ENCODE results near the gene TCN2.

Gene TCN2

DNA sequence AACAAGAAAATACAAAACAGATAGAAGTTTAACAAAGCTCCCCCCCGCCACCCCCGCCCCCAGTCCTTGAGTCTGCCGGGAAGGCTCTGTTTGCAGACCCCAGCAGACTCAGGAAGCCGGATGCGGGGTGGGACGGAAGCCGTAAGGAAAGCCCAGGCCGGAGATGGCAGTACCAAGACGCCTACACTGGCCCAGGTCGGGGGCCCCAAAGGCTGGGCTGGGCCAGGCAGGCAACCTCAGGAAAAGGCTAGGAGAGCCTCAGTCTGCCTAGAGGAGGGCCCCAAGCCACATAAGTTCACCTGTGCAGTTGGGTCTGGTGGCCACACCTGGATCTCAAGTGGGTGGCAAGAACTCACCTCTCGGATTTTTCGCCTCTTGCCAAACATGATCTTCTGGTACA, 28.5 kb upstream of the TCN2 start:
- H3K4me1 ChIP-seq, result no peaks in the 10 kb centered on the region
- no peaks in the 10 kb centered on the region for H3K27me3 ChIP-seq (ENCODE audit: control insufficient read depth, insufficient read depth, low read length)
- TF ChIP-seq, protein P1, sequence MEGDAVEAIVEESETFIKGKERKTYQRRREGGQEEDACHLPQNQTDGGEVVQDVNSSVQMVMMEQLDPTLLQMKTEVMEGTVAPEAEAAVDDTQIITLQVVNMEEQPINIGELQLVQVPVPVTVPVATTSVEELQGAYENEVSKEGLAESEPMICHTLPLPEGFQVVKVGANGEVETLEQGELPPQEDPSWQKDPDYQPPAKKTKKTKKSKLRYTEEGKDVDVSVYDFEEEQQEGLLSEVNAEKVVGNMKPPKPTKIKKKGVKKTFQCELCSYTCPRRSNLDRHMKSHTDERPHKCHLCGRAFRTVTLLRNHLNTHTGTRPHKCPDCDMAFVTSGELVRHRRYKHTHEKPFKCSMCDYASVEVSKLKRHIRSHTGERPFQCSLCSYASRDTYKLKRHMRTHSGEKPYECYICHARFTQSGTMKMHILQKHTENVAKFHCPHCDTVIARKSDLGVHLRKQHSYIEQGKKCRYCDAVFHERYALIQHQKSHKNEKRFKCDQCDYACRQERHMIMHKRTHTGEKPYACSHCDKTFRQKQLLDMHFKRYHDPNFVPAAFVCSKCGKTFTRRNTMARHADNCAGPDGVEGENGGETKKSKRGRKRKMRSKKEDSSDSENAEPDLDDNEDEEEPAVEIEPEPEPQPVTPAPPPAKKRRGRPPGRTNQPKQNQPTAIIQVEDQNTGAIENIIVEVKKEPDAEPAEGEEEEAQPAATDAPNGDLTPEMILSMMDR (IDR thresholded peaks at IDR 0.05), result no peak
- no peak overlapping the region for H3K4me2 ChIP-seq (ENCODE audit: low read length)
- no peak overlapping the region for H2AFZ ChIP-seq
- no peak overlapping the region for H3K27ac ChIP-seq
- H3K9me3 ChIP-seq (ENCODE audit: control insufficient read depth, low read length), result no peaks in the 10 kb centered on the region
- no peaks in the 10 kb centered on the region for H3K36me3 ChIP-seq (ENCODE audit: control insufficient read depth, insufficient read depth, low read length)
- H3K79me2 ChIP-seq, result no peaks in the 10 kb centered on the region
- no peak overlapping the region for H3K9ac ChIP-seq
- no peak overlapping the region for H3K4me3 ChIP-seq (ENCODE audit: low read depth, low read length)

DNA sequence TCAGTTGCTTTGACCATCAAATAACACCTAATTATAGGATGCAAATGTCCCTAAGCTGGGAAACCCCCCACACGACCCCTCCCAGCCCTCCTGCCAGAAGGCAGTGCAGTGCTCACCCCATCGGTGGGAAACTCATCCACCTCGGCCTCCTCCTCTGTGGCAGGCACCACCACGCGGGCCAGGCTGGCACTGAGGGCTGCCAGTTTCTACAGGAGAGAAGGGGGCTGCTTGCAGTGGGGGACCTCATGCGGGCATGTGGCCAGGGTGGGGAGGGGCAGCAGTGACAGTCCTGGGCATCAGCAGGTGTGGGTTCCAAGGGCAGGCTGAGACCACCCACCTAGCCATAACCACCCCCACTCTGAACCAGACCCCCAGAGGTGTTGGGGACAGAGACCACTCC, 26.1 kb upstream of the TCN2 start:
- Histone ChIP-seq H3K9ac (no peak overlapping the region), H3K27me3 (ENCODE audit: control insufficient read depth, insufficient read depth, low read length) (no peaks in the 10 kb centered on the region), H3K4me2 (ENCODE audit: low read length) (no peak overlapping the region), H3K9me3 (ENCODE audit: control insufficient read depth, low read length) (no peaks in the 10 kb centered on the region), H3K4me3 (ENCODE audit: low read depth, low read length) (no peak overlapping the region), H3K27ac (no peak overlapping the region), H3K36me3 (ENCODE audit: control insufficient read depth, insufficient read depth, low read length) (no peaks in the 10 kb centered on the region), H3K4me1 (no peaks in the 10 kb centered on the region), H2AFZ (no peak overlapping the region), H3K79me2 (no peaks in the 10 kb centered on the region)
- TF ChIP-seq, protein P1 (IDR thresholded peaks at IDR 0.05), result no peak

DNA sequence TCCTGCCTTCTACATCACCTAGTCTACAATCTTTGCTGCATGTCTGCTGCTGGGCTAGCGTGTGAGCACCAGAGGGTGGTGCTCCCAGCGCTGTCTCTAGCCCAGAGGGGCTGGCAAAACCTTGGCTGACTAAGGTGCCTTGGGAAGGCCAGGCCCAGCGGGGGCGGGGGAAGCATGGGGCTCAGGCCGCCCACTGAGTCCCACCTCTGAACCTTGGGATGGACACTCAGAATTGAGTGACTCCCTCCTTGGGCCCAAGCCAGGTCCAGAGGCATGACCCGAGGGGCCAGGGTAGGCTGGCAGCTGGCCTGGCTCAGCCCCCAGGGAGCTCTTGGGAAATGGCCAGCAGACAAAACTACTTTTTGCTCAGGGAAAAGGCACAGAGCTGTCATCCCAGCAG, 24.9 kb upstream of the TCN2 start:
- Histone ChIP-seq H3K36me3 (ENCODE audit: control insufficient read depth, insufficient read depth, low read length) (no peaks in the 10 kb centered on the region), H3K4me2 (ENCODE audit: low read length) (no peak overlapping the region), H3K79me2 (no peaks in the 10 kb centered on the region), H3K9me3 (ENCODE audit: control insufficient read depth, low read length) (no peaks in the 10 kb centered on the region), H2AFZ (no peak overlapping the region), H3K4me1 (no peaks in the 10 kb centered on the region), H3K9ac (no peak overlapping the region), H3K4me3 (ENCODE audit: low read depth, low read length) (no peak overlapping the region), H3K27ac (no peak overlapping the region), H3K27me3 (ENCODE audit: control insufficient read depth, insufficient read depth, low read length) (no peaks in the 10 kb centered on the region)
- TF ChIP-seq, protein P1 (IDR thresholded peaks at IDR 0.05), result no peak

DNA sequence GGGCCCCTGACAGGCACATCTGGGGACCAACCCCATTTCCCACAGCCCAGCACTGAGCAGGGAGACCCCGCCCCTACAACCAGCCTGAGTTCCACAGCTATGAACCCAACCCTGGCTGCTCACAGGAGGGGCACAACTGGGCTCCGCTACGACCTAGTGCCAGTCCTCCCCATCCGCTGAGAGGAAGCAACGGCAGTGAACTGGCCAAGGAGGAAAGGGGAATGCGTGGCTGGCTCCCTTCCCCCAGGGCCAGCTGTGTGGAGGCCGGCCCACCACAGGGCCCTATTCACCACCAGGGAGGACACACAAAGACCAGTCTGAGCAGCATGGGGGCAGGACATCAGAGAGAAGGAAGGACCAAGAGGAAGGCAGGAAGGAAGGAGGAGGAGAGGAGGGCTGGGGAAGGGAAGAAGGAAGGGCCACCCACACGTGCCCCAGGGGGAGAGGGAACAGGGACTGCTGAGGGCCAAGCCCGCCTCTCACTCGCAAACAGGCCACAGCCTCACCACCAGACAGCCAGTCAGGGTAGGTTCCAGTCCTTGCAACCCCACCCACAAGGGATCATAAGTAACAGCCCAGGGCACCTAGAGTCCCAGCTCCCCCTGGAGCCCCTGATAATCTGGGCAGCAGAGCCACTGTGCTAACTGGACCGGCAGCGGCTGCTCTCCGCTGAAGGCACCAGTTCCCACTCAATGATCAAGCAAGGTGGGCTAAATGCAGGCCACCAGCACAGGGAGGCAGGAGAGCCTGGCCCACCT, 24.0 kb upstream of the TCN2 start:
- Histone ChIP-seq H3K9me3 (ENCODE audit: control insufficient read depth, low read length) (no peaks in the 10 kb centered on the region), H3K9ac (no peak overlapping the region), H3K27me3 (ENCODE audit: control insufficient read depth, insufficient read depth, low read length) (no peaks in the 10 kb centered on the region), H3K4me3 (ENCODE audit: low read depth, low read length) (no peak overlapping the region), H3K27ac (no peak overlapping the region), H3K79me2 (no peaks in the 10 kb centered on the region), H3K4me2 (ENCODE audit: low read length) (no peak overlapping the region), H2AFZ (no peak overlapping the region), H3K4me1 (no peaks in the 10 kb centered on the region), H3K36me3 (ENCODE audit: control insufficient read depth, insufficient read depth, low read length) (no peaks in the 10 kb centered on the region)
- TF ChIP-seq, protein P1 (IDR thresholded peaks at IDR 0.05), result no peak

DNA sequence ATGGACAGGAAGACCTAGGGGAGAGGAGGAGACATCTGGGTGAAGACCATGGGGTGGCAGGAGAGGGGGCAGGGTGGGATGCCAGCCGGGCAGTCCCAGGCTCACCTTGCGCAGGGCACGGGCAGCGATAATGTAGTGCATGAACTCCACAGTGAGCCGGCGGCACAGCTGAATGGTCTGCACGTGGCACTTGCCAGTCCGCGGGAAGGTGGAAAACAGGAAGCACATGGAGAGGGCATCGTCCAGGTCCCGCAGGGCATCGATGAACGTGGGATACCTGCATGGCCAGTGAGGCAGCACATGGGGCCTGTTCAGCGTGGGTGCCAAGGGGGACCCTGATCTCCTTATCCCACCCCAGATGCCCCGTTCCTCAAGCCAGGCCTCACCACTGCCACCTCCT, 22.5 kb upstream of the TCN2 start:
- no peak overlapping the region for H3K27ac ChIP-seq
- no peak overlapping the region for H3K9ac ChIP-seq
- no peaks in the 10 kb centered on the region for H3K79me2 ChIP-seq
- H2AFZ ChIP-seq, result no peak overlapping the region
- H3K27me3 ChIP-seq (ENCODE audit: control insufficient read depth, insufficient read depth, low read length), result no peaks in the 10 kb centered on the region
- H3K4me1 ChIP-seq, result no peaks in the 10 kb centered on the region
- TF ChIP-seq, protein P1 (IDR thresholded peaks at IDR 0.05), result no peak
- no peak overlapping the region for H3K4me3 ChIP-seq (ENCODE audit: low read depth, low read length)
- H3K4me2 ChIP-seq (ENCODE audit: low read length), result no peak overlapping the region
- no peaks in the 10 kb centered on the region for H3K9me3 ChIP-seq (ENCODE audit: control insufficient read depth, low read length)
- H3K36me3 ChIP-seq (ENCODE audit: control insufficient read depth, insufficient read depth, low read length), result no peaks in the 10 kb centered on the region

All from parathyroid adenoma (tissue), 2 donors.